Breast epithelium (tissue), 4 donors: ENCODE measurements around the gene MPP1. TPM values are rescaled to one million over a fixed set of nuclear protein-coding genes. Genes with fewer than 3 reads are reported as not detected.

ENCODE experiments used
- DNase-seq, 2 donors: peaks; one replicate each; pipeline ENCODE4 v3.0.0-alpha.2; 2019; ENCODE audit warnings: low spot score in 2 of 2
- H3K27ac ChIP-seq, 2 donors: fragments of 200-600 bp; sonication (generic) in 1 of 2; one replicate each; pipeline ENCODE4 v1.5.1; 2016 to 2019; ENCODE audit warnings: mild to moderate bottlenecking in 1 of 2
- H3K27me3 ChIP-seq, 2 donors: fragments of 200-600 bp; sonication (generic) in 1 of 2; one replicate each; pipeline versions ENCODE4 v1.5.1 to v1.6.0; 2017 to 2019; ENCODE audit warnings: control low read depth in 1 of 2, mild to moderate bottlenecking in 1 of 2
- H3K36me3 ChIP-seq: fragments of 200-600 bp; one replicate; pipeline ENCODE4 v1.5.1; 2019
- H3K4me1 ChIP-seq, 2 donors: fragments of 200-600 bp; sonication (generic); one replicate each; pipeline ENCODE4 v1.5.1; 2016 to 2019; ENCODE audit warnings: control low read depth in 1 of 2
- H3K4me3 ChIP-seq, 3 donors: fragments of 200-600 bp; sonication (generic); 1 replicate in 2 of 3; 2 replicates in 1 of 3; pipeline ENCODE4 v1.5.1; 2016 to 2019; ENCODE audit warnings: mild to moderate bottlenecking in 3 of 3, moderate library complexity in 2 of 3
- H3K9me3 ChIP-seq, 2 donors: fragments of 200-600 bp; sonication (generic) in 1 of 2; one replicate each; pipeline ENCODE4 v1.5.1; 2016 to 2019; ENCODE audit warnings: control low read depth in 1 of 2
- POLR2A ChIP-seq: fragments of 450-650 bp; IDR thresholded peaks from one replicate; pipeline ENCODE4 v1.6.1; 2016; ENCODE audit warnings: antibody characterized with exemption, mild to moderate bottlenecking, moderate library complexity
- POLR2AphosphoS5 ChIP-seq, 3 donors: sonication (generic); formaldehyde crosslinking; IDR thresholded peaks; one replicate each; pipeline ENCODE4 v1.6.1; 2017; ENCODE audit warnings: antibody characterized with exemption in 3 of 3
- intact Hi-C: fragments of 100-400 bp; cut with DNase I; formaldehyde crosslinking; loops from one replicate; pipeline ENCODE4 v1.15.1; 2023; ENCODE audit warnings: low total_unique reads
- total RNA-seq, 3 donors: library from RNA; depleted of rRNA; stranded (reverse); fragments of >200 nt; gene quantifications; one replicate each; pipeline ENCODE4 v1.1.0, GENCODE V29; 2016
- TF ChIP-seq, protein P1 (sequence below), 3 donors: fragments of 450-650 bp; IDR thresholded peaks; one replicate each; pipeline ENCODE4 v1.5.1; 2016 to 2017; ENCODE audit warnings: antibody characterized with exemption in 3 of 3, mild to moderate bottlenecking in 3 of 3, moderate library complexity in 3 of 3

MPP1 gene
- total RNA-seq, 3 donors from 2014 or later, result 19.3 to 55.4 (median 24.3) TPM

DNA sequence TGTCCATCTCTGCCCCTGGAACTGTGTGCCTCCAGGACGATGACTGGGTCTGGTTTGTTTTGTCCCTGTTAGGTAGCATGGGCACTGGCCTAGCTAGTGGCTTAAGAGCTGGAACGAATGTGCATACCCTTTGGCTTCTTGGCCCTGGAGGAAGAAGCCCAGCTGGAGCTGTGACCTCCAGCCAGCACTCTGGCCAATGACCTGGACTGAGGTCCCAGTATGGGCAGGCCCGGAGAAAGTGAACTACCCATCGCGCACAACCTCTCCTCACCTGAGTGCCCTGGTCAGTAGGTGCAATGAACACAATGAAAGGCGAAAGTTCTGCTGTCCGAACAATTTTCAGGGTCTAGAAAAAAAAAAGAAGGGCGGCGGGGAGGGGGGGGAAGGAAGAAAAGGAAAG lies 24.3 kb downstream of the MPP1 start:
- H3K27me3 ChIP-seq, result peaks cover 0 to 10% of the 10 kb centered on the region in 2 donors
- H3K4me3 ChIP-seq, result no peak overlapping the region
- no peaks in the 10 kb centered on the region for H3K4me1 ChIP-seq
- H3K27ac ChIP-seq, result no peak overlapping the region
- no peak for DNase-seq
- intact Hi-C loops, result no loop called here
- no peaks in the 10 kb centered on the region for H3K9me3 ChIP-seq
- TF ChIP-seq POLR2A, result no peak
- TF ChIP-seq, protein P1, sequence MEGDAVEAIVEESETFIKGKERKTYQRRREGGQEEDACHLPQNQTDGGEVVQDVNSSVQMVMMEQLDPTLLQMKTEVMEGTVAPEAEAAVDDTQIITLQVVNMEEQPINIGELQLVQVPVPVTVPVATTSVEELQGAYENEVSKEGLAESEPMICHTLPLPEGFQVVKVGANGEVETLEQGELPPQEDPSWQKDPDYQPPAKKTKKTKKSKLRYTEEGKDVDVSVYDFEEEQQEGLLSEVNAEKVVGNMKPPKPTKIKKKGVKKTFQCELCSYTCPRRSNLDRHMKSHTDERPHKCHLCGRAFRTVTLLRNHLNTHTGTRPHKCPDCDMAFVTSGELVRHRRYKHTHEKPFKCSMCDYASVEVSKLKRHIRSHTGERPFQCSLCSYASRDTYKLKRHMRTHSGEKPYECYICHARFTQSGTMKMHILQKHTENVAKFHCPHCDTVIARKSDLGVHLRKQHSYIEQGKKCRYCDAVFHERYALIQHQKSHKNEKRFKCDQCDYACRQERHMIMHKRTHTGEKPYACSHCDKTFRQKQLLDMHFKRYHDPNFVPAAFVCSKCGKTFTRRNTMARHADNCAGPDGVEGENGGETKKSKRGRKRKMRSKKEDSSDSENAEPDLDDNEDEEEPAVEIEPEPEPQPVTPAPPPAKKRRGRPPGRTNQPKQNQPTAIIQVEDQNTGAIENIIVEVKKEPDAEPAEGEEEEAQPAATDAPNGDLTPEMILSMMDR (IDR thresholded peaks at IDR 0.05), result no peak
- no peak for TF ChIP-seq POLR2AphosphoS5 (IDR thresholded peaks at IDR 0.05)
- H3K36me3 ChIP-seq, result no peaks in the 10 kb centered on the region

DNA sequence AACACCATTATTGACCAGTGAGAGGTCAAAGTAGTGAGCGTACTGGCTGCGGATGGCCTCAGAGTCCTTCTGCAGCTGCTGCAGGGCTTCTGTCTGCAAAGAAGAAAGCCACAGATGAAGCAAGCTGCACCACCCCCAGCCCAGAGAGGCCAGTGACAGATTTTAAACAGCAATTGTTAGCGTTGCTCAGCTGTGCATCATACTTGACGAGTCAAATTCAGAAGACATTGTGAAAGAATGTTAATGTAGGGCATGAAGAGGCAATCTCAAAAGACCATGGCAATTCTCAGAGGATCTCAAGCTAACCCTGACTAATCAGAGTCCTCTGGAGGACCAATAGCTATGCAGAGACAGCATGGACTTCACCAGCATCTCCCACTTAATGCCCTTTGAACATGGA lies 26.0 kb downstream of the MPP1 start:
- intact Hi-C loops, result no loop called here
- no peaks in the 10 kb centered on the region for H3K36me3 ChIP-seq

DNA sequence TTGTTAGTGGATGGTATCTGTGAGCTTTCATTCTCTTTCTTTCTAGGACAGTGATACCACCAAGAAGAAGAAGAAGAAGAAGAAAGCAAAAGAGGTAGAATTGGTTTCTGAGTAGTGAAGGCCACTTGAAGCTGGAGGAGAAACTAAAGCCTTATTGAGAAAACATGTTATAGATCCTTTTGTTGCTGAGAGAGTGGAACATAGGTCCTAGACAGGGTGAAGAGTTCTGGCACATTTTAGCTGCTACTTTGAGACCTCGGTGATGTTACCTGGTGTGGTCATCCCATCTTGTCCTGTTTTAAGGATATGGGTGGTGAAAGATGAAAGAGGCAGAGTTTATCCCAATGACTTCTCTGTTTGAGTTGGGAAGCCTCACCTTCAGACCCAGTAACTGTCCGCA lies 28.5 kb downstream of the MPP1 start:
- H3K9me3 ChIP-seq, result no peaks in the 10 kb centered on the region
- H3K36me3 ChIP-seq, result no peaks in the 10 kb centered on the region
- intact Hi-C loops, result no loop called here
- no peaks in the 10 kb centered on the region for H3K4me1 ChIP-seq
- no peak overlapping the region for H3K27ac ChIP-seq
- peaks cover 0 to 6% of the 10 kb centered on the region in 2 donors for H3K27me3 ChIP-seq
- TF ChIP-seq POLR2AphosphoS5 (IDR thresholded peaks at IDR 0.05), result no peak
- TF ChIP-seq, protein P1 (IDR thresholded peaks at IDR 0.05), result no peak
- no peak for TF ChIP-seq POLR2A
- H3K4me3 ChIP-seq, result no peak overlapping the region
- DNase-seq, result no peak

More for the DNA sequence above, 26.0 kb downstream of the MPP1 start:
- Histone ChIP-seq H3K27me3 (peaks cover 0 to 9% of the 10 kb centered on the region in 2 donors), H3K4me1 (no peaks in the 10 kb centered on the region), H3K9me3 (no peaks in the 10 kb centered on the region), H3K27ac (no peak overlapping the region), H3K4me3 (no peak overlapping the region)
- TF ChIP-seq POLR2AphosphoS5 (IDR thresholded peaks at IDR 0.05) (no peak), POLR2A (no peak)
- TF ChIP-seq, protein P1 (IDR thresholded peaks at IDR 0.05), result no peak
- DNase-seq, result no peak

DNA sequence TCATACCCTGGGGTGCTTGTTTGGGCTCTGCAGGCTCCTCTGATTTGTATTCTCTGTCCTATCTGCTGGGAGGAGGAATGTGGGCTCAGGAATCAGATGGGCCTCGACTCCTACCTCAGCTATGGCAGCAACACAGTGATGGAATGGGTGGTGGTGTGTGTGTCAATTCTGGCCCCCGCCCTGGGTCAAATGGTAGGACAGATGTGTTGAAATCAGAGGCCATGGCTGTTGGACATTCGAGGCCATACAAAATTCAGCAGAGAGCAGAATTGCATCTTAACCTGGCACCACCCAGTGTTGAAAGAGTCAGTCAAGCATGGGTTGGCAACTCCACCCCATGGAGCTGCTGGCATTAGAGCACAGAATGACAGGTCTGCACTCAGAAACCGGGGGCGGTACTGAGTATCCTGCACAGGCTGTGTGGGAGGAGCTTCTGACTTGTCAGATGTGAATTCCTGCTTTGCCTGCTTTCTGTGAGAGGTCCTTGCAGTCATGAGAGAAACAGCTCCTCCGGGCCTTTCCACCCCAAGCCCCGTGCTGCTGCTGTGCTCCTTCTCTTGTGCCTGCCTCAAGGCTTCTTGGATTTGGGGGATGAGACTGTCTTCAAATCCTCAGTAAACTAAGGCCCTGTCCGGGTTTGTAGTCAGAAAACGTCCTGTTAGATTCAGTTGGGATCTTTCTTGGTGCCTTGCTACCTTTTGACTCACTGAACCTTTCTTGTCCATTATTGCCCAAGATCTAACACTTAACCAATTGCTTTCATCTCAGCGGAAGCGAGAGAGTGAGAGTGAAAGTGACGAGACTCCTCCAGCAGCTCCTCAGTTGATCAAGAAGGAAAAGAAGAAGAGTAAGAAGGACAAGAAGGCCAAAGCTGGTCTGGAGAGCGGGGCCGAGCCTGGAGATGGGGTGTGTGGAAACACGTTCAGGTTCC lies 29.6 kb downstream of the MPP1 start:
- no peak for DNase-seq
- H3K36me3 ChIP-seq, result no peaks in the 10 kb centered on the region
- H3K4me3 ChIP-seq, result no peak overlapping the region
- no peaks in the 10 kb centered on the region for H3K4me1 ChIP-seq
- intact Hi-C loops, result no loop called here
- TF ChIP-seq, protein P1 (IDR thresholded peaks at IDR 0.05), result no peak
- TF ChIP-seq POLR2A (no peak), POLR2AphosphoS5 (IDR thresholded peaks at IDR 0.05) (no peak)
- H3K9me3 ChIP-seq, result no peaks in the 10 kb centered on the region
- H3K27ac ChIP-seq, result no peak overlapping the region
- peaks cover 0 to 6% of the 10 kb centered on the region in 2 donors for H3K27me3 ChIP-seq

DNA sequence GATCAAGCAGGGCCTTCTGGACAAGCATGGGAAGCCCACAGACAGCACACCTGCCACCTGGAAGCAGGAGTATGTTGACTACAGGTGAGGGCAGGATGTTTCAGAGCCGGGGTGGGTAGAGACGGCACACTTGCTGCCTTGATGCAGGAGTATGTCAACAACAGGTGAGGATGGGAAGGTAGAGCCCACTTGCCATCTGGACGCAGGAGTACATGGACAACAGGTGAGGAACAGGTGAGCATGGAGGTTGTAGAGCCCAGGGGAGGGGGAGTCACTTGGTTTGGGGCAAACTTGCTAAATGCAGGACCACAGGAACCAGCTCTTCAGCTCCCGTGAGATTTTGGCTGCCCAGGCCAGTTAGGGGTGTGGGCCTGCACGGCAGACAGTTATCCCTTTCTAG lies 30.7 kb downstream of the MPP1 start:
- no peak for DNase-seq
- no peaks in the 10 kb centered on the region for H3K36me3 ChIP-seq
- no peak for TF ChIP-seq POLR2A
- no peak for TF ChIP-seq POLR2AphosphoS5 (IDR thresholded peaks at IDR 0.05)
- TF ChIP-seq, protein P1 (IDR thresholded peaks at IDR 0.05), result no peak
- H3K4me3 ChIP-seq, result no peak overlapping the region
- H3K9me3 ChIP-seq, result no peaks in the 10 kb centered on the region
- intact Hi-C loops, result no loop called here
- H3K27ac ChIP-seq, result no peak overlapping the region
- no peaks in the 10 kb centered on the region for H3K4me1 ChIP-seq
- peaks cover 0 to 6% of the 10 kb centered on the region in 2 donors for H3K27me3 ChIP-seq
